Measurements from ENCODE around the gene DOCK2.

GRCh38 chr5:169811023-169811422 lies 173.9 kb downstream of the DOCK2 start:
- TF ChIP-seq, protein P1, sequence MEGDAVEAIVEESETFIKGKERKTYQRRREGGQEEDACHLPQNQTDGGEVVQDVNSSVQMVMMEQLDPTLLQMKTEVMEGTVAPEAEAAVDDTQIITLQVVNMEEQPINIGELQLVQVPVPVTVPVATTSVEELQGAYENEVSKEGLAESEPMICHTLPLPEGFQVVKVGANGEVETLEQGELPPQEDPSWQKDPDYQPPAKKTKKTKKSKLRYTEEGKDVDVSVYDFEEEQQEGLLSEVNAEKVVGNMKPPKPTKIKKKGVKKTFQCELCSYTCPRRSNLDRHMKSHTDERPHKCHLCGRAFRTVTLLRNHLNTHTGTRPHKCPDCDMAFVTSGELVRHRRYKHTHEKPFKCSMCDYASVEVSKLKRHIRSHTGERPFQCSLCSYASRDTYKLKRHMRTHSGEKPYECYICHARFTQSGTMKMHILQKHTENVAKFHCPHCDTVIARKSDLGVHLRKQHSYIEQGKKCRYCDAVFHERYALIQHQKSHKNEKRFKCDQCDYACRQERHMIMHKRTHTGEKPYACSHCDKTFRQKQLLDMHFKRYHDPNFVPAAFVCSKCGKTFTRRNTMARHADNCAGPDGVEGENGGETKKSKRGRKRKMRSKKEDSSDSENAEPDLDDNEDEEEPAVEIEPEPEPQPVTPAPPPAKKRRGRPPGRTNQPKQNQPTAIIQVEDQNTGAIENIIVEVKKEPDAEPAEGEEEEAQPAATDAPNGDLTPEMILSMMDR (IDR thresholded peaks at IDR 0.05 in 4 of 5, conservative IDR thresholded peaks at IDR 0.05 in 1 of 5) = no peak
- TF ChIP-seq POLR2A (IDR thresholded peaks at IDR 0.05) = no peak
